Mesodermal cell (in vitro differentiated cells): Measurements from ENCODE around the gene ABTB1. TPM values are rescaled to one million over a fixed set of nuclear protein-coding genes. Genes with fewer than 3 reads are reported as not detected.

ENCODE experiments used
- H3K27ac ChIP-seq: 2 replicates; pipeline ENCODE4 v1.7.0; 2013; ENCODE audit warnings: mild to moderate bottlenecking, low read depth, low read length, moderate library complexity; ENCODE audit not compliant: severe bottlenecking
- H3K36me3 ChIP-seq: 2 replicates; pipeline ENCODE4 v1.7.1; 2013; ENCODE audit warnings: mild to moderate bottlenecking, low read length, moderate library complexity; ENCODE audit not compliant: control insufficient read depth, insufficient read depth
- H3K4me1 ChIP-seq: one replicate; pipeline ENCODE4 v1.7.1; 2013; ENCODE audit warnings: mild to moderate bottlenecking, low read length; ENCODE audit not compliant: insufficient read depth, control insufficient read depth, poor library complexity, severe bottlenecking
- H3K4me3 ChIP-seq: 2 replicates; pipeline ENCODE4 v1.7.0; 2013; ENCODE audit warnings: low read length, control low read depth, mild to moderate bottlenecking; ENCODE audit not compliant: insufficient read depth, poor library complexity, severe bottlenecking; ENCODE audit errors: extremely low read depth
- H3K9me3 ChIP-seq: 2 replicates; pipeline ENCODE4 v1.7.1; 2013; ENCODE audit warnings: mild to moderate bottlenecking, low read length, moderate library complexity; ENCODE audit not compliant: control insufficient read depth
- WGBS, 2 experiments: methylation state at CpG; one replicate each; pipeline ENCODE4 v1.1.5; 2013; ENCODE audit warnings: missing lambda C conversion rate in 2 of 2; ENCODE audit not compliant: insufficient coverage in 2 of 2; 5-methylcytosine and 5-hydroxymethylcytosine counted together
- polyA plus RNA-seq, 2 experiments: library from polyadenylated mRNA; stranded (reverse); fragments of 50-300 nt; gene quantifications; one replicate each; pipeline ENCODE4 v1.2.3, GENCODE V29; 2013

The ABTB1 gene
- 29.8 TPM for polyA plus RNA-seq (2013, experiment 1 of 2)
- 20.0 TPM for polyA plus RNA-seq (2013, experiment 2 of 2)

DNA sequence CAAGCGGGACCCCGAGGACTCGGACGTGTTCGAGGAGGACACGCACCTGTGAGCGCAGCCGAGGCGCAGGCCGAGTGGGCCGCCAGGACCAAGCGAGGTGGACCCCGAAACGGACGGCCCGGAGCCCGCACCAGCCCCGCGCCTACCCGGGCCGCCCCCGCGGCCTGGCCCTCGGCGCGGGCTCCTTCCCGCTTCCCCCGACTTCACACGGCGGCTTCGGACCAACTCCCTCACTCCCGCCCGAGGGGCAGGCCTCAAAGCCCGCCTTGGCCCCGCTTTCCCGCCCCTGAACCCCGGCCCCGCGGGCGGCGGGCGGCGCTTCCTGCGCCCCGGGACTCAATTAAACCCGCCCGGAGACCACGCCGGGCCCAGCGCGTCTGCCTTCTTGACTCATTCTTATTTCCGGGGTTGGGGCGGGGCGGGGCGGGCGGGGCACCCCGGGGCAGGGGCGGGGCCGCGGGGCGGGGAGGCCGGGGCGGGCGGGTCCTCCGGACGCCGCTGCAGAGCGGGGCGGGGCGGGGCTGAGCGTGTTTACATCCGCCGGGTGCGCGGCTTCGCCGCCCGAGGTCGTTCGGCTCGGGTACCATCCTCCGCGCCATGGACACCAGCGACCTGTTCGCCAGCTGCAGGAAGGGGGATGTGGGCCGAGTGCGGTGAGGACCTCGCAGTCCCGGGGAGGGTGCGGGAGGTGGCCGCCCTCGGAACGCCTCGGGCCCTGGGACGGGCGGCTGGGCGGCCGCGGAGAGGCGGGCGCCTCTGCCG is at the start of gene ABTB1:
TSS of gene ABTB1 (plus strand) at position 524 of the 762 bp plus-strand sequence. CDS start at position 598, 74 bp downstream.
- peaks cover 15% of the 10 kb centered on the region for H3K4me1 ChIP-seq
- H3K9me3 ChIP-seq, result no peaks in the 10 kb centered on the region
- peak within 1 kb of the TSS; percentile 53 for H3K27ac ChIP-seq
- H3K4me3 ChIP-seq, result peak within 1 kb of the TSS; percentile 74
- H3K36me3 ChIP-seq, result peaks cover 9% of the 10 kb centered on the region
- 1 to 2% methylated on average over 59 to 82 of the region's 102 CpGs for WGBS, 2 experiments

DNA sequence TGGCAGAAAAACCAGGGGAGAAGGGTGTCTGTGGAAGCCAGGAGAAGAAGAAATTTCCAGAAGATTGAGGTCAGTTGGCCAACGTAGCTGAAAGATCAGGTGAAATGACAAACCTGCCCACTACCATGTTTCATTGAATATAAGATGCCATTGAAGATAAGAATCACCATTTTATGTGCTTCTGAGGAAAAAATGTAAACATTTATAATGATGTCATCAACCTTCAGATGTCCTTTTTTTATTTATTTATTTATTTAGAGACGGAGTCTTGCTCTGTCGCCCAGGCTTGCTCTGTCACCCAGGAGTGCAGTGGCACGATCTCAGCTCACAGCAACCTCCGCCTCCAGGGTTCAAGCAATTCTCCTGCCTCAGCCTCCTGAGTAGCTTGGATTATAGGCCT is 48.7 kb upstream of the ABTB1 start:
- Histone ChIP-seq H3K36me3 (peaks cover 32% of the 10 kb centered on the region), H3K9me3 (peaks cover 3% of the 10 kb centered on the region), H3K4me3 (no peak overlapping the region), H3K4me1 (no peaks in the 10 kb centered on the region), H3K27ac (no peak overlapping the region)
- WGBS, 2 experiments, result 88 to 93% methylated on average over 4 of the region's 5 CpGs

DNA sequence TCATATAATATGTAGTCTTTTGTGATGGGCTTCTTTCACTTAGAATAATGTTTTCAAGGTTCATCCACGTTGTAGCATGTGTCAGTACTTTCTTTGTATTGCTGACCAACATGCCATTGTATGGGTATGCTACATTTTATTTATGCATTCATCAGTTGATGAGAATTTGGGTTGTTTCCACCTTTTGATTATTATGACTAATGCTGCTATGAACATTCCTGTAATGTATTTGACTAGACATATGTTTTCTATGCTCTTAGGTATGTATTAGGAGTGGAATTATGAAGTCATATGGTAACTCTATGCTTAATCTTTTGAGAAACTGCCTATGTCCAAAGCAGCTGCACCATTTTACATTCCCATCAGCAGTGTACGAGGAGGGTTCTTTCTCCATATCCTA is 46.9 kb upstream of the ABTB1 start:
- peaks cover 19% of the 10 kb centered on the region for H3K36me3 ChIP-seq
- 86 to 100% methylated on average over 1 of the region's 2 CpGs for WGBS, 2 experiments
- H3K4me1 ChIP-seq, result no peaks in the 10 kb centered on the region
- no peak overlapping the region for H3K4me3 ChIP-seq
- H3K27ac ChIP-seq, result no peak overlapping the region
- peaks cover 3% of the 10 kb centered on the region for H3K9me3 ChIP-seq

DNA sequence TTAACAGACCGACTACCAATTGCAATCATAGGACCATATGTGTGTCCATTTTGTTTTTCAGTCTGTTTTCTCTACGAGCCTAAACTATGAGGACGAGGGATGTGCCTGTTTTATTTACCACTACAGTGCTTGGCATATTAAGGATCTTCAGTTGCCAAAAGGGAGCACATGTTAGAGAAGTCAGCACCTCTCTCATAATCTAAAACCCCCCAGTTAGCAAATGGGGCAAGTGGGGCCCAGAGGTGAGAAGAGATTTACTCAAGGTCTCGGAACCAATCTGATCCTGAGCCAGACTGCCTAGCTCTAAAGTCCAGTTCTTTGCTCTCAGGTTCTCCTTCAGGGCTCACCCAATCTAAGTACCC is 44.3 kb upstream of the ABTB1 start:
- WGBS, 2 experiments, result 89 to 95% methylated on average over 4 of the region's 4 CpGs
- Histone ChIP-seq H3K9me3 (peaks cover 3% of the 10 kb centered on the region), H3K27ac (no peak overlapping the region), H3K4me1 (no peaks in the 10 kb centered on the region), H3K4me3 (peak overlapping the region; percentile 2), H3K36me3 (no peaks in the 10 kb centered on the region)

DNA sequence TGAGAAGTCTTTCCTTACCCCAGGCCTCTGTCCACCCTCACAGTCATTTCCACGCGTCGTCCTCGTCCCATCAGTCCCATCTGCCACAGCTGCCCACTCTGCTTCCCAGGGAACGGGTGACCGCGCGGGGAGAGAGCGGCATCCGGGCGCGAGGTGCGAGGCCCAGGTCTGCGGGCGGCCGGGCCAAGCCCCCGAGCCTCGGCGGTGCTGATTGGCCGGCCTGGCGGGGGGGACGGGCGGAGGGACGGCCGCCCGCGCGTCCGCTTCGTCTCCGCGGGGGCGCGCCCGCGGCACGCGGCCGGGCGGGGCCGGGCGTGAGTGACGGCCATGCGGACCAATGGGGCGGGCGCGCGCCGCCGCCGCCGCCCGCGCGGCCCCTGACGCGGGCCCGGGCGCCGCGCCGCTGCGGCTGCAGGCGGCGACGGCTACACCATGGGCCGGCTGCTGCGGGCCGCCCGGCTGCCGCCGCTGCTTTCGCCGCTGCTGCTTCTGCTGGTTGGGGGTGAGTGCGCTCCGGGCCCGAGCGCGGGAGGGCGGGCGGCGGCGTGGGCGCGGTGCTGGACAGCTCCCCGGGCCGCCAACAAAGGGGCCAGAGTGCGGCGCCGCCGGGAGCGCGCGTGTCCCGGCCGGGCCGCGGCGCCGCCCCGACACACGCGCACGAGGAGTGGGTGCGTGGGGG is 43.8 kb upstream of the ABTB1 start, which contains the start of gene PODXL2:
TSS of gene PODXL2 (plus strand) at position 398 of the 679 bp plus-strand sequence. CDS start at position 433, 35 bp downstream.
- Histone ChIP-seq H3K9me3 (peaks cover 3% of the 10 kb centered on the region), H3K36me3 (no peaks in the 10 kb centered on the region), H3K27ac (no peak within 1 kb of the TSS), H3K4me3 (peak within 1 kb of the TSS; percentile 20), H3K4me1 (no peaks in the 10 kb centered on the region)
- WGBS, 2 experiments, result 2 to 3% methylated on average over 30 to 84 of the region's 105 CpGs

DNA sequence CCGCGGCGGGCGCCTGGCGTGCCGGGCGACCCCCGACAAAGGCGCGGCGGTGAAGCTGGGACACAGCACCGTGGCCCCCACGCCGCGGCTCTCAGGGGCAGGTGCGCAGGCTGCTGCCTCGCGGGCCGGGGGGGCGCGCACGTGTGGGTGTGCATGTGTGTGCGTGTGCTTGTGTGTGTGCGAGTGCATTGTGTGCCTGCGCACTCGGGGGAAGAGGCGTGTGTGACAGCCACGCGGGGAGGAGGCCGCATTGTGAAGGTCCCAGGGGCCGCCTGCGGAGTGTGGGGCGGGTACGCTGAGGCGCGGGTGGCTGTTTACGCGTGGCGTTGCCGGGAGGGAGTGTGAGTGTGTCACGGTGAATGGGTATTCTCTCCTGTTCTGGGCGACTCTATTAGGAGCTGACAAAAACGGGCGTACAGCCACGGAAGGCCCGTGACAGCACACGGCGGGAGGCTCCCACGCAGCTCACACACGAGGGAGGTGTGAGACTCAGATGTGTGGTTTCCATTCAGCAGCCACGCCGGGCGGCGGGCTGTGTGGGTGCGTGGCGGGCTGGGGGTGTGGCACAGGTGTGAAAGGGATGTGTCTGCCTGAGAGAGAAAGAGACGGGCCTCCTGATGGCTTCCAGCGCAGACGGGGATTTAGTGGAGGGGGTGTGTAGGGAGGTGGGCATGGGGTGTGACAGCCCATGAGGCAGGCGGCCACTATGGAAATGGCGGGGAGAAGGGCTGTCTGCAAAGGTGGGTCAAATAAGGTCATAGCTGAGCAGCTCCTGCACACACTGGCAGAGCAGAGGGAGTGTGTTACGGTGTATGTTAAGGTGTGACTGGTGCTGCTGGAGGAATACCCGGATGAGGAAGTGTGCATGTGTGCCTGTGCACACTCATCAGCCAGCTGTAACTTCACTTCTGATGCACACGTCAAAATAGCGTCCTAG is 43.0 kb upstream of the ABTB1 start:
- H3K27ac ChIP-seq, result no peak overlapping the region
- H3K36me3 ChIP-seq, result no peaks in the 10 kb centered on the region
- no peaks in the 10 kb centered on the region for H3K4me1 ChIP-seq
- H3K4me3 ChIP-seq, result peak overlapping the region; percentile 20
- 50 to 56% methylated on average over 48 to 64 of the region's 65 CpGs for WGBS, 2 experiments
- peaks cover 3% of the 10 kb centered on the region for H3K9me3 ChIP-seq

DNA sequence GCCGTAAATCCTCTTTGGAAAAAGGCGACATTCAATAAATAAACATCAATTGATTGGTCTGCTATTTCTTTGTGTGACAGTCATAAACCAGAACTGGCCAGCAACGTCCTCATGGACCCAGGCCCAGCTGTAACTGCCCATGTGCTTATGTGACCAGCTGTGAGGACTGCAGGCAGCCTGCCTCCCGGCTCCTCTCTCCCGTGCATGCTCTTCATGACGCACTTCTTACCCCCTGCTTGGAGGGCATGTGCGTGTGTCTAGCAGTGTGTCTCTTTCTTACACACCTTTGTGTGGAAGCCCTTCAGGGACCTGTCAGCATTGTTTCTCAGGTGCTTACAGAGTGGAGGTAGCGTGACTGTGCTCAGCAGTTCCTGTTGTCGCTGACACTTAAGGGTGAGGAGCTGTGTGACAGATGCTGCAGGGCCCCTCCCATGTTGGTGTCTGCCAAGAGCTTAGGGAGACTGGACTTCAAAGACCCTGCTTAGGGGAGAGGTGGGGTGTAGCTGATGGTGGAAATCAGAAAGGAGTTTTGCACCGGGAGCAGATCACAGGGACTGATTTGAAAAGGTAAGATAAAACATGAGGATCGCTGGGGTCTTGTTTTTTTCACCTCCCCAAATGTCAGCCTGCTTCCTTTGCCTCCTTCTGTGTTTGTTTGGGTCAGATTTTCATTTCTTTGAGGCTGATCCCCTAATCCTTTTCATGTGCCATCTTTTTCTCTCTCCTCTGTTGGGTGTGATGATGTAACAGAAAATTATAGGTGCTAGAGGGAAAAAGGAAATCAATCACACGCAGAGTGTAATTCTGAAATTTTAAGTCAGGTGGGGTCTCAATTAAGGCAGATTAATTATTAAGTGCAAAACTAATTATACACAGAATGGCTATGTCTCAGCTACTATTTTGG is 41.7 kb upstream of the ABTB1 start:
- WGBS, 2 experiments, result 91 to 93% methylated on average over 9 to 10 of the region's 12 CpGs
- H3K4me3 ChIP-seq, result no peak overlapping the region
- H3K4me1 ChIP-seq, result no peaks in the 10 kb centered on the region
- H3K9me3 ChIP-seq, result peaks cover 3% of the 10 kb centered on the region
- no peak overlapping the region for H3K27ac ChIP-seq
- H3K36me3 ChIP-seq, result no peaks in the 10 kb centered on the region

DNA sequence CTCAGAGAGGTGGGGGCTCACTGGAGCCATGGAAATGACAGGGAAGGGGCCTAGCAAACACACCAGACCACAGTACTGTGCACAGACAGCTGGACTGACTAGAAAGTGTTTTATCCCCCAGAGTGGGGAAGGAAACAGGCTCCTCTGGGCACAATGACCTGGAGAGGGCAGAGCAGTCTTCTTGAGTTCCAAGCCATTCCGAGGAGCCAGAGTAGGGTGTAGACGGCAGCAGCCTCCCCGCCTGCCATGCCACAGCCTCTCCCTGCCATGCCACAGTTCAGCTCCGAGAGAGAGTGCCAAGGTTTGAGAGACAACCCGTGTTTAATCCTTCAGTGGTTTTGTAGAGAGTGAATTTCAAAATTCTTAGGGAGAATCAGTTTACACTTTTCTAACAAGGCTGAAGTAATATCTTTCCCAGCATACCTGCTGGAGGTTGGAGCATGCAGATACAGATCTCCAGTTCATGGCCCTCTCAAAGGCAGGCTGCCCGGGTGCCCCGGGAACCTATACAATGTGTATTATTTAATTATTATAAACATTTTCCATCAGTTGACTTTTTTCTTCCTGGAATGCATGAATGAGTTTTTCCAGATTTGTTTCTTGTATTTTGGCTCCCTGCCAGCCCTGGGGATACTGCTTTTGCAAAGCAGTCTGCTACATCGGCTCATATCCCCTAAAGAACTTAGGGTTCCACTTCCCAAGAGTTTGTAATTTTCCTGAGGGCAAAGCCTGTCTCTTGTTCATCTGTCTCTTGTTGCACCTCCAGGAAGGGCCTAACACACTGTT is 40.5 kb upstream of the ABTB1 start:
- H3K9me3 ChIP-seq, result peaks cover 3% of the 10 kb centered on the region
- 80 to 86% methylated on average over 3 to 4 of the region's 8 CpGs for WGBS, 2 experiments
- H3K4me1 ChIP-seq, result peaks cover 4% of the 10 kb centered on the region
- no peak overlapping the region for H3K27ac ChIP-seq
- no peaks in the 10 kb centered on the region for H3K36me3 ChIP-seq
- no peak overlapping the region for H3K4me3 ChIP-seq

DNA sequence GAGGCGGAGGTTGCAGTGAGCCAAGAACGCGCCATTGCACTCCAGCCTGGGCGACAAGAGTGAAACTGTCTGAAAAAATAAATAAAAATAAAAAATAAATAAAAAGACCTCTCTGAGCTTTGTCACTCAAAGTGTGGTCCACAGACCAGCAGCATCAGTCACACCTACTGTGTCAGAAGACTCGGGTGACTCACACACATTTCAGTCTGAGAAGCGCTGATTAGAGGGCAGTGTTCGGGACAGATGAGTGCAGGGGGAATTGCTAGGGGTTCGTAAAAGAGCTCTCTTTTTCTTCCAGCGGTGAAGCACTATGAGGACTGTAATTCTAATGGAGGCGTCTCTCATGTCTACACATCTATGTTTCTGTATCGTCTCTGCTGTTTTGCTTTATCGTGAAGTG is 38.1 kb upstream of the ABTB1 start:
- 91 to 94% methylated on average over 8 of the region's 12 CpGs for WGBS, 2 experiments
- H3K27ac ChIP-seq, result no peak overlapping the region
- peaks cover 20% of the 10 kb centered on the region for H3K4me1 ChIP-seq
- no peaks in the 10 kb centered on the region for H3K9me3 ChIP-seq
- no peaks in the 10 kb centered on the region for H3K36me3 ChIP-seq
- no peak overlapping the region for H3K4me3 ChIP-seq
